Gastroesophageal sphincter (tissue), 3 donors: ENCODE results near the gene ADGRG6.

Experiments used
- POLR2A ChIP-seq, 2 donors: fragments of 450-650 bp; IDR thresholded peaks; one replicate each; pipeline ENCODE4 v1.6.1; 2017; ENCODE audit warnings: antibody characterized with exemption in 2 of 2, mild to moderate bottlenecking in 2 of 2, moderate library complexity in 1 of 2
- TF ChIP-seq, protein P1 (sequence below), 4 experiments: fragments of 200-600 bp in 2 of 4; fragments of 450-650 bp in 2 of 4; sonication (generic) in 1 of 4; IDR thresholded peaks; one replicate each; pipeline ENCODE4 v1.5.1; 2017 to 2019; ENCODE audit warnings: antibody characterized with exemption in 4 of 4, mild to moderate bottlenecking in 2 of 4, moderate library complexity in 2 of 4

DNA sequence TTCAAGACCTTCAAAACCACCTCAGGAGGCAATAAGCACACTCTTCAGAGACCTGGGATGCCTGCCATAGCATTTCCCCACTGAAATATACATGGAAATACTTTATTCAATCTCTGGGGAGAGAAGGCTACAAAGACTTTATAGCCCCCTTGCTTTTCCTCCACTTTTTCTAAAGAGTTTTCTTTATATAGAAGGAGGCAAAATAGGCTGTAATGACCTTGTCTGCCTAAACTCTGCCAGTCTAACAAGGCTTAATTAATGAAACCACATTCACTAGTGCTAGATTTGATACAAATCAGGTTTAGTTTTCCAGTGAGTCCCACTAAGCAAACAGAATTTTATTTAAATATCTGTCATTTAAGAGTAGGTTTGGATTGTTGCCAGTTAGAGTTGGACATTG, 114.9 kb downstream of the ADGRG6 start:
- TF ChIP-seq, protein P1, sequence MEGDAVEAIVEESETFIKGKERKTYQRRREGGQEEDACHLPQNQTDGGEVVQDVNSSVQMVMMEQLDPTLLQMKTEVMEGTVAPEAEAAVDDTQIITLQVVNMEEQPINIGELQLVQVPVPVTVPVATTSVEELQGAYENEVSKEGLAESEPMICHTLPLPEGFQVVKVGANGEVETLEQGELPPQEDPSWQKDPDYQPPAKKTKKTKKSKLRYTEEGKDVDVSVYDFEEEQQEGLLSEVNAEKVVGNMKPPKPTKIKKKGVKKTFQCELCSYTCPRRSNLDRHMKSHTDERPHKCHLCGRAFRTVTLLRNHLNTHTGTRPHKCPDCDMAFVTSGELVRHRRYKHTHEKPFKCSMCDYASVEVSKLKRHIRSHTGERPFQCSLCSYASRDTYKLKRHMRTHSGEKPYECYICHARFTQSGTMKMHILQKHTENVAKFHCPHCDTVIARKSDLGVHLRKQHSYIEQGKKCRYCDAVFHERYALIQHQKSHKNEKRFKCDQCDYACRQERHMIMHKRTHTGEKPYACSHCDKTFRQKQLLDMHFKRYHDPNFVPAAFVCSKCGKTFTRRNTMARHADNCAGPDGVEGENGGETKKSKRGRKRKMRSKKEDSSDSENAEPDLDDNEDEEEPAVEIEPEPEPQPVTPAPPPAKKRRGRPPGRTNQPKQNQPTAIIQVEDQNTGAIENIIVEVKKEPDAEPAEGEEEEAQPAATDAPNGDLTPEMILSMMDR (IDR thresholded peaks at IDR 0.05): no peak
- no peak for TF ChIP-seq POLR2A (IDR thresholded peaks at IDR 0.05)
